Upper lobe of left lung (tissue), 4 donors: Measurements from ENCODE around the gene STXBP6.

ENCODE experiments used
- EP300 ChIP-seq, 4 donors: sonication (generic); formaldehyde crosslinking; IDR thresholded peaks; one replicate each; pipeline ENCODE4 v1.5.1; 2017; ENCODE audit warnings: antibody characterized with exemption in 4 of 4, control low read depth in 2 of 4
- POLR2A ChIP-seq, 4 donors: fragments of 450-650 bp; IDR thresholded peaks; one replicate each; pipeline ENCODE4 v1.5.1; 2016 to 2017; ENCODE audit warnings: antibody characterized with exemption in 4 of 4, mild to moderate bottlenecking in 2 of 4
- TF ChIP-seq, protein P1 (sequence below), 6 experiments: fragments of 450-650 bp in 4 of 6; fragments of 200-600 bp in 2 of 6; sonication (generic) in 2 of 6; IDR thresholded peaks; one replicate each; pipeline ENCODE4 v1.5.1; 2016 to 2019; ENCODE audit warnings: antibody characterized with exemption in 6 of 6

DNA sequence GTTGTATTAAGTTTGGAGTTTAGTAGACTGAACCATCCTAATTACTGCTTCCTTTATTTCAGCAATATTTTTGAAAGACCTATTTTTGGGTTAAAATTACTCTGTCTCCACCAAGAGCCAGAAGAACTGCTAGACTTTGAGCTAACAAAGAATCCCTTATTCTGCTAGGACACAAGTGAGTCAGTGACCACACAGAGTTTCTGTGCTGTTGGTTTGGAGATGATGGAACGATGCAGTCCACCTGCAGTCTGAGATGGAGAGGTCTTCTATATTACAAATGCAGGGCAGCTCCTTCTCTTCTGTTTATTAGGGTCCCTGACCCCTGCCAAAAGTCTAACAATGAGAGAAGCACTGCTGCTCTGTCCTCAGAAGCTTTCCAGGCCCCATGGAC lies 6.7 kb upstream of the STXBP6 start:
- TF ChIP-seq, protein P1, sequence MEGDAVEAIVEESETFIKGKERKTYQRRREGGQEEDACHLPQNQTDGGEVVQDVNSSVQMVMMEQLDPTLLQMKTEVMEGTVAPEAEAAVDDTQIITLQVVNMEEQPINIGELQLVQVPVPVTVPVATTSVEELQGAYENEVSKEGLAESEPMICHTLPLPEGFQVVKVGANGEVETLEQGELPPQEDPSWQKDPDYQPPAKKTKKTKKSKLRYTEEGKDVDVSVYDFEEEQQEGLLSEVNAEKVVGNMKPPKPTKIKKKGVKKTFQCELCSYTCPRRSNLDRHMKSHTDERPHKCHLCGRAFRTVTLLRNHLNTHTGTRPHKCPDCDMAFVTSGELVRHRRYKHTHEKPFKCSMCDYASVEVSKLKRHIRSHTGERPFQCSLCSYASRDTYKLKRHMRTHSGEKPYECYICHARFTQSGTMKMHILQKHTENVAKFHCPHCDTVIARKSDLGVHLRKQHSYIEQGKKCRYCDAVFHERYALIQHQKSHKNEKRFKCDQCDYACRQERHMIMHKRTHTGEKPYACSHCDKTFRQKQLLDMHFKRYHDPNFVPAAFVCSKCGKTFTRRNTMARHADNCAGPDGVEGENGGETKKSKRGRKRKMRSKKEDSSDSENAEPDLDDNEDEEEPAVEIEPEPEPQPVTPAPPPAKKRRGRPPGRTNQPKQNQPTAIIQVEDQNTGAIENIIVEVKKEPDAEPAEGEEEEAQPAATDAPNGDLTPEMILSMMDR (IDR thresholded peaks at IDR 0.05), result no peak
- no peak for TF ChIP-seq POLR2A (IDR thresholded peaks at IDR 0.05)
- no peak for TF ChIP-seq EP300 (IDR thresholded peaks at IDR 0.05)
